GM19372 (cell line): ENCODE results near the gene CCR4.
"Not testable (repeated sequence)": the region's sequence is repeated elsewhere in the genome, so short reads cannot be mapped to it uniquely, and the experiment has no call there.

ENCODE experiments used
- ATAC-seq: cut with Tn5 transposase; IDR thresholded peaks from one replicate; pipeline ENCODE4 v1.9.1; 2021; ENCODE audit warnings: mild to moderate bottlenecking, low read depth, moderate library complexity; ENCODE audit not compliant: unreplicated experiment

Gene CCR4

DNA sequence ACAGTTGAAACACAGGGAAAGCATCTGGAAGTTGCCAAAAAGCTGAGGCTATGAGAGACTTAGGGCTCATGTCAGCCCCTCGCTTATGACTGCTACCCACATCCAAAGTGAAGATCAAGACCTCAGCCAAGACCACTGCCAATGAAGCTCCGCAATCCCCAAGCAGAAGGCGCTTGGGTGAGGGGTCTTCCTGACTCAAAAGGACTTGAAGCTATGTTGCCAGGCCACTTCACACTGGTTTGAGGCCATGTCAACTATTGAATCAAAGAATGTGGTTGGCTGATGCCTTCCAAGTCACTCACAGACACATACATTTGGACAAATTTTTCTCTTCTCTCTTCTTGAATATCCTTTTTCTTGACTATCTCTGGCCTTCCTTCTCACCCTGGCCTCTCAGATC lies 928 bp upstream of the CCR4 start:
- no peak for ATAC-seq

DNA sequence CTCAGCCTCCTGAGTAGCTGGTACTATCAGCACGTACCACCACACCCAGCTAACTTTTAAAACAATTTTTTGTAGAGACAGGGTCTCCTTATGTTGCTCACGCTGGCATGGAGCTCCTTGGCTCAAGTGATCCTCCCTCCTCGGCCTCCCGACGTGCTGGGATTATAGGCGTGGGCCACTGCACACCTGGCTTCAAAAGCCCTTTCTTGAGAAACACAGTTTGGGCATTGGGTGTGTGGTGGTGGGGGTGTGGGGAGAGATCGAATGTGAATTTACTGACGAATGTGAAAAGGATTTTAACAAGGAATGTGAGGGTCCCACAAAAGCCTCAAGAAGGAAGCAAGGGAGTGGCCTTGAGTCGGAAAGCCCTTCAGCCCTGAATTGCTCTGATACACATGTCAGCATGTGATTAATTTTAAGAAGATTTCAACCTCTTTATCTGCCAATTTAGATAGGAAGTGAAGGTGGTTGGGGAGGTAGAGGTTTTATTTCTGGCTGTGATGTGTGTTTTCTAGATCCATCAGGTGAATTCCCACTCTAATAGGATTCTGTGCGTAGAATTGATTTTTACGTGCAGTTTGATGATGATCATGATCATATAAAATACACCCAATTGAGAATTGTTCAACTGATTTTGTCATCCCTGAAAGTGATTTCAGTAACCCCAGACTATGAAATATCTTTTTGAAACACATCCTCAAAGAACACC lies 1.1 kb downstream of the CCR4 start:
- ATAC-seq, result no peak

DNA sequence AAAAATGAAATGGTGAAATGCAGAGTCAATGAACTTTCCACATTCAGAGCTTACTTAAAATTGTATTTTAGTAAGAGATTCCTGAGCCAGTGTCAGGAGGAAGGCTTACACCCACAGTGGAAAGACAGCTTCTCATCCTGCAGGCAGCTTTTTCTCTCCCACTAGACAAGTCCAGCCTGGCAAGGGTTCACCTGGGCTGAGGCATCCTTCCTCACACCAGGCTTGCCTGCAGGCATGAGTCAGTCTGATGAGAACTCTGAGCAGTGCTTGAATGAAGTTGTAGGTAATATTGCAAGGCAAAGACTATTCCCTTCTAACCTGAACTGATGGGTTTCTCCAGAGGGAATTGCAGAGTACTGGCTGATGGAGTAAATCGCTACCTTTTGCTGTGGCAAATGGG lies 3.1 kb downstream of the CCR4 start:
- ATAC-seq, result no peak

DNA sequence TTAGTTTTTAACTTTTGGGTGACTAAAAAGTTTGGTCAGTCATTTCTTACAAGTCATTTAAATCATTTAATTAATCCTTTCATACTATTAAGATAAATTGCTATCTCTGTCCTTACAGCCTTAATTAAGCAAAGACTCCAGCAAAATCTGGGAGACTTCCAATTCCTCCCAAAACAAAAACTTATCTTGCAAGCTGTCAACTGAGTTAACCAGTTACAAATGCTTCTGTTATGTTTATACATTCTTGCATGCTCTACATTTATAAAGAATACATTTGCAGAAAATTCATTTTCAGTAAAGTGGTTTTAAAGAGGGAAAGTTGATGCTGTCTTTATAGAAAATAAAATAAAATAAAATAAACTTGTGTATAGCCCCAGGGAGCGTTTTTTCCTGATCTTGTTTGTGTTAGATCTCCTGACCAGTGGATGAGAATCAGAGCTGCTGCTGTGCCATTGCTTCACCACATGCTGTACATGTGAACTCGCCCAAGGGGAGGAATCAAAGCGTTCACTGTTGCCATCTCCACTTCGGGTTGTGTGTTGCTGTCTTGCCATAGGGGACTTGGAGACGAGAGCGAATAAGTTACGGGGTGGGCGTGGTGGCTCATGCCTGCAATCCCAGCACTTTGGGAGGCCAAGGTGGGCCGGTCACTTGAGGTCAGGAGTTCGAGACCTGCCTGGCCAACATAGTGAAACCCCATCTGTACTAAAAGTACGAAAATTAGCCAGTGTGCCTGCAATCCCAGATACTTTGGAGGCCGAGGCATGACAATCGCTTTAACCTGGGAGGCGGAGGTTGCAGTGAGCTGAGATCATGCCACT lies 5.5 kb downstream of the CCR4 start:
- ATAC-seq, result no peak

DNA sequence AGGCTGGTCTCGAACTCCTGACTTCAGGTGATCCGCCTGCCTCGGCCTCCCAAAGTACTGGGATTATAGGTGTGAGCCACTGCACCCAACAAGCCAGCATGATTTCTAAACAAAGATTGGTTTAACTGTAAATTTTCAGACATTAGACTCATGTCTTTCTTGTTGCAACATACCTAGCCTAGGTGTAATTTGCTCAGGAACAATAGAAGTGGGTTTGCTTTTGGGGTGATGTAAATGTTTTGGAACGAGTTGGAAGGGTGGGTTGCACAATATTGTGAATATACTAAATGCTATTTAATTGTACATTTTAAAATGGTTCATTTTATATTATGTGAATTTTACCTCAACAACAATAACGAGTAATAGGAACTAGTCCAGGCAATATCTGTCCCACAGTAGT lies 7.1 kb downstream of the CCR4 start:
- no peak for ATAC-seq

DNA sequence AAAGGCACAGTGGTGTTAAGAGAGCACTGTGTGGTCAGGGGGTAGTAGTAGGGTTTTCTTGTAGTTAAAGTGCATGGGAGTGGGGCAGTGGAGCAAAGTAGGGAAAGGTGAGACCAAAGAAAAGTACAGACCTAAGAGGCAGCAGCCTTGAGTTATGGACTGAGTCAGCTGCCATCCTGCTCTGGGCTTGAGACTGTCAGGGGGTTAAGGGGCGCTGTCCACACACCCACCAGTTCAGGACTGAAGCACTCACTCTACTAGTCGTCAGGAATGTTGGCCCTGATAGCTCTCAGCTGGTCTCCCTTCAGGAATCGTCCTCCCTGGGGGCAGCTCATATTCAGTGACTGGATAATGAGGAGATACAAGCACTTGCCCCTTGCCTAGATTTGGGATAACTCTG lies 7.9 kb downstream of the CCR4 start:
- ATAC-seq, result no peak

DNA sequence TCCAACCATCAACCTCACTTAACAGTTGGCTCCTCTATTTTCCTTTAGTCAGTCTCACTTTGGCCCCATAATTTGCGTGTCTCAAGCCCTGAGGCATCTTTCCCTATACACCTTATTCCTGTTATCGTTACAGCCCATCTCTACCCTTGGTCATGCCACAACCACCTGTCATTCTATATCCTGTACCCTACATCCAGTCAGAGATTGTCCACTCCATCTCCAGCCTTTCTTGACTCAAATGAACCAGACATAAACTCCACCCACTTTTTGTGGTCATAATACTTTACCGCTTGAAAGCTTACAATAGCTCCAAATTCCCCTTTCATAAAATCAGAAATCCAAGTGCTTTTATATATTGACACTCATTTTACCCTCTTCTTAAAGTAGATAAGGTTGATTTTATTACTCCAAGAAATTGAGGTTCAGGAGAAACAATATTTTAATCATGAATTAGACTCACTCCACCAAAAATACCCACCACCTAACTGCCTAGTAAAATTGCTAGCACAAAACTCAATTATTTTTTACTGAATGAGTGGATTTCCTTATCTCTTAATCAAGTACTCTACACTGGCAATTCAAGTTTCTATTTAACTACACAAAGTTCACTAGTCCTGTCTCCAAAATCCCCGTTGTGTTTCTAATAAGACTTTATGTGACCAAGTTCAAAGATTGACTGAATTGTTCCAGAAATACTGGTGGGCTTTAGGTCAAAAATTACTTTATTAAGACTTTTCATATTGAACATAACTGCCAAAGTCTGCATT lies 9.1 kb downstream of the CCR4 start:
- no peak for ATAC-seq

DNA sequence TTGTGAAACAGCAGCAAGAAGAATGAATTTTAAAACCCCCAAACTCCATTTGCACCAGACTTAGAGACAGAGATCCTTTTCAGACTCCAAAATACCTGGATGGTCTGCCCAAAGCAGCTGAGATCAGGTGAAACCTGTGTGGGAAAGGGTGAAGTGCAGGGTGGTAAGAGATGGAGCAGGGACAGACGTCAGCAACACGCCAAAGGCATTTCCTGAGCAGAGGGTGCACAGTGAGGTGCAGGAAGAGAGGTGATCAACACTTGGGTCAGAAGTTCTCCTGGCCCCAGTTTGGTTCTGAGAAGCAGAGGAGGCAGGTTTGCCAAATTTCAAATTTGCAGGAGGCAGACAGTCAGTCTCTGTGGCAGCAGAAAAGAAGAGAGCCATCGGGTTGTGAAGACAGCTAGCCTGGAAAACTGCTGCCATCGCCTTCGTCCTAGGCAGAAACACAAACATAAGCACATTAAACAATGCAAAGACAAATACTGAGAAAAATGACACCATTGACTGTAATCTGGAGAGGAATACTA lies 9.8 kb downstream of the CCR4 start:
- no peak for ATAC-seq

DNA sequence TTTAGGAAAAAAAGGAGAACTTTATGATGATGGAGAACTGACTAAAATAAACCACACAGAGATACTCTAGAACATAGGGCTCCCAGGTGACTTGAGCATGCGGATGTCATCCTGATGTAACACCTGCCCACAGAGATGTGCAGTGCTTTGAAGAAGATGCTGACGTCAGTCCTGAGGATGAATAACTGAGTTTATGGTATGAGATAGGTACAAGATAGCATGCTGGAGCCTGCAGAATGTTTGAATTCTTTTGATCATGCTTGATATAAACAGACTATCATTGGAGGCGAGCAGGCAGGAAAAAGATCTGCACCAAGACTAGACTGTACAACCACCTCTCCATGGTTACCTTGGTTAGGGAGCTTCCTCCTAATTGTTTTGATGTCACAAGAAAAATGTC lies 12.4 kb downstream of the CCR4 start:
- no peak for ATAC-seq

DNA sequence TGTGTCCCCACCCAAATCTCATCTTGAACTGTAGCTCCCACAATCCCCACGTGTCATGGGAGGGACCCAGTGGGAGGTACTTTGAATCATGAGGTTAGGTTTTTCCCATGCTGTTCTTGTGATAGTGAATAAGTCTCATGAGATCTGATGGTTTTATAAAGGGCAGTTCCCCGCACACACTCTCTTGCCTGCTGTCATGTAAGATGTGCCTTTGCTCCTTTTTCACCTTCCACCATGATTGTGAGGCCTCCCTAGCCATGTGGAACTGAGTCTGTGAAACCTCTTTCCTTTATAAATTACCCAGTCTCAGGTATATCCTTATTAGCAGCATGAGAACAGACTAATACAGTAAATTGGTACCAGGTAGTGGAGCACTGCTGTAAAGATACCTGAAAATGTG lies 13.3 kb downstream of the CCR4 start:
- not testable (repeated sequence) for ATAC-seq

DNA sequence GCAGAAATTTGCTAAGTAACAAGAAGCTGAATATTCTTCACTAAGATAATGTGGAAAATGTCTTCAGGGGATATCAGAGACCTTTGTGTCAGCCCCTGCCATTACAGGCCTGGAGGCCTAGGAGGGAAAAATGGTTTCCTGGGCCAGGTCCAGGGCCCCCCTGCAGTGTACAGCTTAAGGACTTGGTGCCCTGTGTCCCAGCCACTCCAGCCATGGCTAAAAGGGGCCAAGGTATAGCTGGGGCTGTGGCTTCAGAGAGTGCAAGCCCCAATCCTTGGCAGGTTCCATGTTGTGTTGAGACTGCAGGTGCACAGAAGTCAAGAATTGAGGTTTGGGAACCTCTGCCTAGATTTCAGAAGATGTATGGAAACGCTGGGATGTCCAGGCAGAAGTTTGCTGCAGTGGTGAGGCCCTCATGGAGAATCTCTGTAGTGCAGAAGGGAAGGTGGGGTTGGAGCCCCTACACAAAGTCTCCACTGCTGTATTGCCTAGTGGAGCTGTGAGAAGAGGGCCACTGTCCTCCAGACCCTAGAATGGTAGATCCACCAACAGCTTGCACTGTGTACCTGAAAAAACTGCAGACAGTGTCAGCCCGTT lies 14.3 kb downstream of the CCR4 start:
- not testable (repeated sequence) for ATAC-seq

DNA sequence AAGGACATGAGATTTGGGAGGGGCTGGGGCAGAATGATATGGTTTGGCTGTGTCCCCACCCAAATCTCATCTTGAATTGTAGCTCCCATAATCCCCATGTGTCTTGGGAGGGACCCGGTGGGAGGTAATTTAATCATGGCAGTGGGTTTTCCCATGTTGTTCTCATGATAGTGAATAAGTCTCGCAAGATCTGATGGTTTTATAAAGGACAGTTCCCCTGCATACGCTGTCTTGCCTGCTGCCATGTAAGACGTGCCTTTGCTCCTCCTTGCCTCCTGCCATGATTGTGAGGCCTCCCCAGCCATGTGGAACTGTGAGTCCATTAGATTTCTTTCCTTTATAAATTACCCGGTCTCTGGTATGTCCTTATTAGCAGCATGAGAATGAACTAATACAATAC lies 15.2 kb downstream of the CCR4 start:
- not testable (repeated sequence) for ATAC-seq

DNA sequence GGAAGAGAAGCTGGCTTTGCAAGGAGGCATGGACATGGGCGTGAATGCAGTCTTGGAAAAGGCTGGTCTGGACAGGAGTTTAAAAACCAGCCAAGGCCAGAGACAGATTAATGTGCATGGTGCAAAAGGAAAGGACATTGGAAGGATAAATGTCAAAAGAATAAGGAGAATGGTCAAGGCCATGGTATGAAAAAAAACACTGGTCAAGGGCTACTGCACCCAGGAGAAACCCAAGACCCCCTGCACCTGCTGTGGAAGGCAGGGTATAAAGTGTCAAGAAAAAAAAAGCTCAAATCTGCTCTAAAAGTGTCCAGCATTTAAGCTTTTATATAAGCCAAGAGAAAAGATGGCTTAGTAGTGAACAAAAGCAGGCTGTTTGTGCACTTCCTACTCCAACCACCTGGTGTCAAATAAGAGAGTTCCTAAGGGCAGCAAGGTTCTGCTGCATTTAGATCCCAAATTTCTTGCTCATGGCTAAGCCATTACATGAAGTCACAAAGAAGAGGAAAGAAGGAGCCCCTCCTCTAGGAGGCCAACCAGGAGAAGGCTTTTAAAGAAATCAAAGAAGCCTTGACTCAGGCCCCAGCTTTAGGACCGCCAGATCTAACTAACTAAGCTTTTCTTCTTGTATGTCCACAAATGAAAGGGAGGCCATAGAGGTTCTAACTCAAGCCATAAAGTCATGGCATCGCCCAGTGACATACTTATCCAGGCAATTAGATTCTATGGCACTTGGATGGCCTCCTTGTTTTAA lies 16.9 kb downstream of the CCR4 start:
- no peak for ATAC-seq

DNA sequence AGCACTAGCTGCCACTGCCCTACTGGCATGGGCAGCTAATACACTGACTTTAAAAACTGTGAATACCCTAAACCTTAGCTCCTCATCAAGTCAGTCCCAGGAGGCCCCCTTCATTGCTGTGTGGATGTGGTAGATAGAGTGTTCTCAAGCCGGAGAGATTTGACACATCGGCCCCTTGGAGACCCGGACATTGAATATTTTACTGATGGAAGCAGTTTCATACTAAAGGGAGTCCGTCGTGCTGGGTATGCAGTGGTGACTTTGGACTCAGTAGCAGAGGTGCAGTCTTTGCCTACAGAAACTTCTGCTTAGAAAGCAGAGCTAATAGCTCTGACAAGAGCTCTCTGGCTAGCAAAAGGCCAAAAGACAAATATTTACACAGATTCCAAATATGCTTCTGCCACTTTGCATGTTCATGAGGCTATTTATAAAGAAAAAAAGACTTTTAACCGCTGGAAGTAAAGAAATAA lies 17.5 kb downstream of the CCR4 start:
- ATAC-seq, result no peak

DNA sequence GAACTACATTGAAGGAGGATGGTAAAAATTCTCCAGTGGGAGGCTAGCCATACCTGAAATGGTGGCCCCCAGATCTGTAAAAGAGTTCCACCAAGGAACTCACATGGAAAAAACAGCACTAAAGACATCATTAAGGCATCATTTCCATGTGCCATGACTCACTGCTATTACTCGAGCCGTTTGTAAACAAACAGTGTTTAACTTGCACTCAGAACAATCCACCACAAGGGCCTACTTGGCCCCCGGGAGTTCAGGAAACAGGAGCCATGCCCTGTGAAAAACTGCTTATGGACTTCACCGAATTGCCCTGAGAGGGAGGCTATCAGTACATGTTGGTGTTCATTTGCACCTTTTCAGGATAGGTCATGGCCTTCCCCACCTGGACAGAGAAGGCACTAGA lies 18.2 kb downstream of the CCR4 start:
- ATAC-seq, result no peak

DNA sequence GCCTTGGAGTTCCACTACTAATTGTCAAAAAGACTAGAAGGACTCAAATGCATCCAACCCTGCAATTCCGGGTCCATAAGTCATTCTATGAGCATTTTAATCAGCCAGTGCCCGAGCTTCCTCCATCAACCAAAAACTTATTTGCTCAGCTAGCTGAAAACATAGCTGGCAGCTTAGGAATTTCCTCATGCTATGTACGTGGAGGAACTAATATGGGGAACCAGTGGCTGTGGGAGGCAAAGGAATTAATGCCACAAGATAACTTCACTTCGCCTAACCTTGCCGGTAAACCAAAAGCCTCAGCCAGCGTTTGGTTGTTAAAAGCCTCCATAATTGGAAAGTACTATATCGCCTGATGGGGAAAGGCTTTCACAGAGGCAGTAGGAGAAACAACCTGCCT lies 19.8 kb downstream of the CCR4 start:
- not testable (repeated sequence) for ATAC-seq

DNA sequence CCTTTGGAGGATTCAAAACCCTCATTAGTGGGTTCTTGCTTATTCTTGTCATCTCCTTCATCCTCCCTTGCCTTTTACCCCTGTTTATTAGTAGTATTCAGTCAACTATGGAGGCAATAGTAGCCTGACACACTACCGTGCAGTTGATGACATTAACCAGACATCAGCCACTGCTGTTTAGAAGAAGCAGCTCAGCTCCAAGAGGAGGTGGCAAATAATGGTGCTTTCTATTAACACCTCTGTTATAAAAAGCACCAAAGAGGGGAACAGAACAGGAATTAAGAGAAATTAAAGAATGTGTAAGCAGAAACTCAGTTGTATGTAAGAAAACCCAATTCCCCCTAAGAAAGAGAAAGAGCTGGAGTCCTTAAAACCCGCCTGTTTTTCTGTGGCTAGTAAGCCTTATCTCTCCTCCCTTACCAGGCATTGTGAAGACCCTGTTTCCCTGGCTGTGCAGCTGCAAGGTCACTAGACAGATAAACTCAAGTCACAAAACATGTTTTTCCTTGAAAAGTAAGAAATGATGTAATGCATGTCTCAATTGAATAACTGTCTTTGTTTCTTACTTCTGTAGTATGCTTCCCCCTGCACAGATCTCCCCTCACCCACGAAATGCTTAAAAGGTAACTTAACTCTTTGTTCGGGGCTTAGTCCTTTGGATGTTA lies 21.2 kb downstream of the CCR4 start:
- ATAC-seq, result no peak

DNA sequence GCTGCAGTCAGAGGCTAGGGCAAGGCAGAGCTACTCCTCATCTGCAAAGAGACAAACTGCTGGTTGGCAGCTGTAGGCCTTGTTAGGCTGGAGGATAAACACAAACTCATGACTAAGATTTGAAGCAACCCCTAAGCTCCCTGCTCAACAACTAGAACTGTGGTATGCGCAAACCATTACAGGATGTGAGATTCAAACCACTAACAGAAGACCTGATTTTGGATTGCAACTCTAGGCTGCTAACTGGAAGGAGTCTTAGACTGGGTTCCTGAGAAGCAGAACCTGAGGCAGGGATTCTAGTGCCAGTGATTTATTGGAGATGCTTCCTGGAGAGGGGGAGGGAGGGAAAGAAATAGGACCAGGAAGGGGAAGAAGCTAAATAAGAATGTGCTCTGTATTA lies 22.5 kb downstream of the CCR4 start:
- peak; percentile 77 for ATAC-seq

DNA sequence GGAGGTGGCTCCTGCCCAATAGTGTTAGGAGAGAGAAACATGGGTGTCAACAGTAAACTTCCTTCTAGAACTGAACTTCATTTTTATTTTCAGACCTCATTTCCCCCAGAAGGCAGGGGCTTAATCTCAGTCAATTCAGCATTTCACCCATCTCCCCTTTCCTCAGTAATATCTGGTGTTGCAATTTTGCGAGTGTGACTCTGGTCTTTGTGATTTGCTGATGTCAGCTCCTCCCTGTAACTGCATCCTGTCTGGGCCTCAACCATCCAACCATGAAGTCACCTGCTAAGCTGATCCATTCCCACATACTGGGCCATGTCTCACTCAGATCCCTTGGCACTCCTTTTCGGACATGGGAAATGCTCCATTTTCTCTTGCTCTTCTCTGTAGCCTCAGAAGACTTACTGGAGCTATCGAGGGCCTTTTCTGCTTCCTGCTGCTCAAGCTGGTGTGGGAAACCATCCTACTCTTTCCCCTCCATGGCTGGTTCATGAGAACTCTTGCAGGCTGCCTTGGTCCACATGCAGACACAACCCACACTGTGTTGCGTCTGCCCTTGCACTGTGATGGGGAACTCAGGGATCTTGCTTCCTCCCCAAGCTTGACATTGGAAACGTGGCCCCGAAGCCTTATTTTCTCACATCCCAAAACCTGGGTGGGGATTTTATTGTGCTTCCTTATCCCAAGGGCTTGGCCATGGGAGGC lies 24.6 kb downstream of the CCR4 start:
- ATAC-seq, result no peak
